Caco-2 (cell line): ENCODE measurements around the gene RPP25L. TPM values are rescaled to one million over a fixed set of nuclear protein-coding genes. Genes with fewer than 3 reads are reported as not detected.

ENCODE experiments used
- BruUV-seq: library from RNA; stranded (reverse); fragments of 400-500 nt; replicated peaks from 2 replicates; lab custom pipeline; 2021; lab: Mats Ljungman, UMichigan
- CTCF ChIA-PET: fragments of 300-600 bp; sonication (Branson Sonifier 250); formaldehyde crosslinking; loops from one replicate; lab custom pipeline; 2022; ENCODE audit warnings: antibody characterized with exemption; lab: Charles Lee
- POLR2A ChIA-PET: fragments of 300-600 bp; sonication (Branson Sonifier 250); formaldehyde crosslinking; loops from one replicate; lab custom pipeline; 2022; ENCODE audit warnings: antibody characterized with exemption; lab: Charles Lee
- DNase-seq, 2 experiments: peaks; one replicate each; pipeline versions ENCODE4 v3.0.0 to v3.0.0-alpha.2; 2020 to 2022
- H3K27me3 ChIP-seq: replicated peaks from 2 replicates; pipeline ENCODE4 v1.6.0; 2011; ENCODE audit warnings: low read length; ENCODE audit not compliant: control insufficient read depth, insufficient read depth
- H3K36me3 ChIP-seq: 2 replicates; pipeline ENCODE4 v1.5.1; 2011; ENCODE audit warnings: low read length; ENCODE audit not compliant: control insufficient read depth, insufficient read depth
- H3K4me1 ChIP-seq: fragments of 250-450 bp; sonication (Bioruptor Pico); 2 replicates; pipeline ENCODE4 v1.5.1; 2020; ENCODE audit warnings: mild to moderate bottlenecking
- H3K4me3 ChIP-seq: 2 replicates; pipeline ENCODE4 v1.5.1; 2011; ENCODE audit warnings: low read depth, mild to moderate bottlenecking, control low read depth, low read length
- H3K9me3 ChIP-seq: fragments of 250-450 bp; sonication (Bioruptor Pico); 2 replicates; pipeline ENCODE4 v1.5.1; 2020; ENCODE audit warnings: mild to moderate bottlenecking, moderate library complexity
- H3K27ac Mint-ChIP-seq: one replicate; pipeline ENCODE4 v1.8.0; 2022; ENCODE audit warnings: mixed read lengths; ENCODE audit not compliant: unreplicated experiment
- H3K27me3 Mint-ChIP-seq: one replicate; pipeline ENCODE4 v1.8.0; 2022; ENCODE audit warnings: mixed read lengths; ENCODE audit not compliant: insufficient read depth, unreplicated experiment
- H3K36me3 Mint-ChIP-seq: one replicate; pipeline ENCODE4 v1.8.0; 2022; ENCODE audit warnings: mild to moderate bottlenecking, mixed read lengths; ENCODE audit not compliant: insufficient read depth, unreplicated experiment
- H3K4me1 Mint-ChIP-seq: one replicate; pipeline ENCODE4 v1.8.0; 2022; ENCODE audit warnings: low read depth, mixed read lengths; ENCODE audit not compliant: unreplicated experiment
- H3K4me3 Mint-ChIP-seq: one replicate; pipeline ENCODE4 v1.8.0; 2022; ENCODE audit warnings: mild to moderate bottlenecking, moderate library complexity, mixed read lengths; ENCODE audit not compliant: unreplicated experiment
- H3K9me3 Mint-ChIP-seq: one replicate; pipeline ENCODE4 v1.8.0; 2022; ENCODE audit warnings: mixed read lengths; ENCODE audit not compliant: unreplicated experiment
- intact Hi-C: fragments of 100-400 bp; cut with micrococcal nuclease; formaldehyde crosslinking; loops from one replicate; pipeline ENCODE4 v1.10.0; 2022; ENCODE audit not compliant: unreplicated experiment
- total RNA-seq: library from RNA; stranded (reverse); gene quantifications from 2 replicates; pipeline ENCODE4 v1.2.3, GENCODE V29; 2022
- TF ChIP-seq, protein P1 (sequence below), 2 experiments: fragments of 200-600 bp in 1 of 2; IDR thresholded peaks; 1 replicate in 1 of 2; 2 replicates in 1 of 2; pipeline versions ENCODE4 v1.5.1 to v1.8.0; 2011 to 2022; ENCODE audit warnings: antibody characterized with exemption in 1 of 2, control low read depth in 1 of 2, inconsistent platforms in 1 of 2, low read depth in 1 of 2, low read length in 1 of 2, mild to moderate bottlenecking in 1 of 2, moderate library complexity in 1 of 2; ENCODE audit not compliant: insufficient read depth in 1 of 2, severe bottlenecking in 1 of 2, unreplicated experiment in 1 of 2

Gene RPP25L
- total RNA-seq, 1 experiment from 2014 or later = 27.4 TPM

DNA sequence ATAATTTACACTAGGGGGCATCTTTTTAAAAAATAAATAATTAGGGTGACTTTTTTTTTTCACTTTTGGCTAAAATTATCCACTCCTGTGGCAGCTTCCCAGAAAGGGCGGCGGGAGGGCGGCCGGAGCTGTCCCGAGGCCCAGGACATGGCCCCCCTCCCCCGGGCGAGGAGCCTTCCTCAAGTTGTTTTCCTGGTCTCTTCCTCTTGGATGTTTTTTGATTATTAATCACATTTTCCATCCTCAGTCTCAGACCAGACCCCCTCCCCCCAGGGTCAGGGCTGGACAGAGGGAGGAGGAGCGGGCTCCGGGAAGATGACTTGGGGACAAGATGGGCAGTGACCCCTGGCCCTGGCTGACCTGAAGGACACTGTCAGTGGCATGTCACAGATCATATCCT is 17.7 kb downstream of the RPP25L start:
- Histone ChIP-seq H3K4me3 (no peak overlapping the region), H3K9me3 (no peaks in the 10 kb centered on the region), H3K4me1 (peaks cover 15% of the 10 kb centered on the region), H3K36me3 (no peaks in the 10 kb centered on the region), H3K27me3 (peaks cover 4% of the 10 kb centered on the region)
- intact Hi-C loops = no loop called here
- Mint-ChIP-seq H3K27ac (no peak overlapping the region), H3K4me1 (peaks cover 18% of the 10 kb centered on the region), H3K9me3 (no peaks in the 10 kb centered on the region), H3K36me3 (no peaks in the 10 kb centered on the region), H3K27me3 (peaks cover 33% of the 10 kb centered on the region), H3K4me3 (no peak overlapping the region)
- CTCF ChIA-PET = no interaction called here
- POLR2A ChIA-PET = no interaction called here
- TF ChIP-seq, protein P1, sequence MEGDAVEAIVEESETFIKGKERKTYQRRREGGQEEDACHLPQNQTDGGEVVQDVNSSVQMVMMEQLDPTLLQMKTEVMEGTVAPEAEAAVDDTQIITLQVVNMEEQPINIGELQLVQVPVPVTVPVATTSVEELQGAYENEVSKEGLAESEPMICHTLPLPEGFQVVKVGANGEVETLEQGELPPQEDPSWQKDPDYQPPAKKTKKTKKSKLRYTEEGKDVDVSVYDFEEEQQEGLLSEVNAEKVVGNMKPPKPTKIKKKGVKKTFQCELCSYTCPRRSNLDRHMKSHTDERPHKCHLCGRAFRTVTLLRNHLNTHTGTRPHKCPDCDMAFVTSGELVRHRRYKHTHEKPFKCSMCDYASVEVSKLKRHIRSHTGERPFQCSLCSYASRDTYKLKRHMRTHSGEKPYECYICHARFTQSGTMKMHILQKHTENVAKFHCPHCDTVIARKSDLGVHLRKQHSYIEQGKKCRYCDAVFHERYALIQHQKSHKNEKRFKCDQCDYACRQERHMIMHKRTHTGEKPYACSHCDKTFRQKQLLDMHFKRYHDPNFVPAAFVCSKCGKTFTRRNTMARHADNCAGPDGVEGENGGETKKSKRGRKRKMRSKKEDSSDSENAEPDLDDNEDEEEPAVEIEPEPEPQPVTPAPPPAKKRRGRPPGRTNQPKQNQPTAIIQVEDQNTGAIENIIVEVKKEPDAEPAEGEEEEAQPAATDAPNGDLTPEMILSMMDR (IDR thresholded peaks at IDR 0.05; ENCODE audit: insufficient read depth in 1 of 2, low read depth in 1 of 2, low read length in 1 of 2, severe bottlenecking in 1 of 2, unreplicated experiment in 1 of 2) = no peak
- no TSS peak for BruUV-seq
- no peak for DNase-seq

- no peak overlapping the region for H3K4me3 ChIP-seq
- Mint-ChIP-seq H3K4me1 (peaks cover 18% of the 10 kb centered on the region), H3K27me3 (peaks cover 42% of the 10 kb centered on the region), H3K36me3 (no peaks in the 10 kb centered on the region), H3K4me3 (no peak overlapping the region), H3K27ac (no peak overlapping the region), H3K9me3 (no peaks in the 10 kb centered on the region)
- no peak for DNase-seq
- CTCF ChIA-PET = interaction anchor here (2.7 kb wide), 1 partner anchor 189 kb away, joined by 37 read pairs; no protein-coding TSS in a partner anchor
- no TSS peak for BruUV-seq
- H3K27me3 ChIP-seq = peaks cover 4% of the 10 kb centered on the region
- TF ChIP-seq, protein P1 (IDR thresholded peaks at IDR 0.05; ENCODE audit: insufficient read depth in 1 of 2, low read depth in 1 of 2, low read length in 1 of 2, severe bottlenecking in 1 of 2, unreplicated experiment in 1 of 2) = no peak
- H3K36me3 ChIP-seq = no peaks in the 10 kb centered on the region
- intact Hi-C loops = no loop called here
- no peaks in the 10 kb centered on the region for H3K9me3 ChIP-seq
- peaks cover 15% of the 10 kb centered on the region for H3K4me1 ChIP-seq
- POLR2A ChIA-PET = no interaction called here
Measured at GRCh38 chr9:34592895-34593601, 18.8 kb downstream of the RPP25L start.

DNA sequence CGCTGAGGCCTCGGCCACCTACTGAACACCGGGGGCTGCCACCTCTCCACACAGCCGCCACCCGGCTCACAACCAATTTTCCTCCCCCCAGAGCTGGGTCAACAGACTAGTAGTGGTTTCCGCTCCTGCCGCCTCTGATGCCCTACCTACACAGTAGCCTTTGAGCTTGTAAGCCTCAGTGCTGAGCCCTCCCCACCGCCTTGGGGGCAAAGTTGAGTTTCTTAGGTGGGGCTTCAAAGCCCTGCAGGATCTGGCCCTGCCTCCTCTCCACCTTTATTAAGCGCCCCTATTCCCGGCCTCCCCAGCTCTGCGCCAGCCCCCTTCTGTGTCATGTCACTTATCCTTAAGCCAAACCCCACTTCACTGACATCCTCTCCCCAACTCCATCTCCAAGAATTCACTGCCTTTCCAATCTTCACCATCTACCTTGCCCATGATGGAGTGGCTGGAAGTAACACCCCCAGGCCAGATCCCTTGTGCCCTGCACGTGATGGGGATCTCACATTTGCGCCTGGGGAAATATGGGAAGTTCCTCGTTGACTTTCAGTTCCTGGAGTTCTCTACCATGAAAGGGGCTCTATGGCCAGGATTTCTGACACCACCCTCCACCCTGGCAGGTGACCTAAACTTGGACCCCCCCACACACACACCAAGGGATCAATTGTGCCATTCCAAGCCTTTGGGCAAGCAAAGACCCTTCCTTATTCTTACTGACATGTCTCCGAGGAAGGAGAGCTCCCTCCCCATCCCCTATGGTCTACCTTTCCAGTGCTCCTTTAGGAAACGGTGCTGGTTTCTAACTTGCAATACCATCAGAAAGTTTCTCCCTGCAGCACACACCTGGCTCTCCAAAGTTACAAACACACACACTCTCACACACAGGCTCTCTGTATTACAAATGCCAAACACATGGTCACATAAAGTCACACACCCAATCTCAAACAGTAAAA is 19.7 kb downstream of the RPP25L start:
- no peaks in the 10 kb centered on the region for H3K36me3 Mint-ChIP-seq
- H3K4me1 ChIP-seq = peaks cover 15% of the 10 kb centered on the region
- DNase-seq = no peak
- H3K4me1 Mint-ChIP-seq = peaks cover 18% of the 10 kb centered on the region
- no TSS peak for BruUV-seq
- peaks cover 43% of the 10 kb centered on the region for H3K27me3 Mint-ChIP-seq
- ChIA-PET POLR2A (no interaction called here), CTCF (interaction anchor here (0.6 to 2.7 kb wide), 22 partner anchors 10 to 251 kb away, joined by 3 to 37 read pairs (median 4); no protein-coding TSS in a partner anchor)
- H3K4me3 ChIP-seq = no peak overlapping the region
- TF ChIP-seq, protein P1 (IDR thresholded peaks at IDR 0.05; ENCODE audit: insufficient read depth in 1 of 2, low read depth in 1 of 2, low read length in 1 of 2, severe bottlenecking in 1 of 2, unreplicated experiment in 1 of 2) = no peak
- H3K36me3 ChIP-seq = no peaks in the 10 kb centered on the region
- H3K27me3 ChIP-seq = peaks cover 6% of the 10 kb centered on the region
- H3K27ac Mint-ChIP-seq = no peak overlapping the region
- H3K9me3 ChIP-seq = no peaks in the 10 kb centered on the region
- intact Hi-C loops = loop anchor here (1.0 to 2.0 kb wide), 4 partner anchors 44 to 188 kb away; partner anchors contain the start of gene ENHO
- H3K4me3 Mint-ChIP-seq = peak overlapping the region; percentile 81
- H3K9me3 Mint-ChIP-seq = no peaks in the 10 kb centered on the region
